ENCODE data around the gene LETM1. TPM values are rescaled to one million over a fixed set of nuclear protein-coding genes. Genes with fewer than 3 reads are reported as not detected.
A peak's percentile ranks its signal among the peaks of the same experiment; 100 is the strongest.

The LETM1 gene
- total and polyA plus RNA-seq, 2 of the 8 experiments (the other 6 are each of a cell fraction or from before 2014, with no cell fraction given) = 19.8 to 50.1 TPM

DNA sequence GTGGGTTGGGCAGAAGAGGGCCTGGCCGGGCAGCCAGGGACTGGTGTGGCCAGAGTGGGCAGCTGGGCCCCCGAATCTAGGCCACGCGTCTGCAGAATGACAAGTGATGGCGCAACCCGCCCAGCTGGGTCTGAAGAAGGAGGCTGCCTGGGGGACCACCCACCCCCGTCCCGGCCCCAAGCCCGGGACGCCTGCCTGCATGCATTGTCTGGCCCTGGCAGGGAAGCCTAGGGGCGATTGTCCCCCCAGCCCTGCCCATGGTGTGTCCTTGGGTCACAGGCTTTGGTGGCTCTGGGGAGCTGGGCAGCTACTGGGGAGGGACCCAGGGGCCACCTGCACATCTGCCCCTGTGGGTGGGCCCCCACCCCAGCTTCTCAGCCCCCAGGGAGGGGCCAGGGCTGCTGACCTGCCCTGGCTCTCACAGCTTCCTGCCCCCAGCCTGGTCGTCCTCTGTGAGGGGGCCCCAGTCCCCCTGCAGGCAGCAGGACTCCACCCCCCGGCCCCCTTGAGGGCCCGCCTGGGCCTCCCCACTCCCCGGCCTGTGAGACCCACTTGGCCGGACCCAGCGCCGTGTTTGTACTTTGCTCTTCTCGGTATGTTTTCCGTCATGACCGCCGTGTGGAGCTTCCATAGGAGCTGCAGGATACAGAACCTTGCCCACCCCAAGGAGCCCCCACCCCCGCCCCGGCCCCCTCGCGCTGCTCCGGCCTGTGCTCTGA, 57.9 kb downstream of the LETM1 start:
- Histone ChIP-seq H3K4me3 (ENCODE audit: extremely low read depth in 1 of 4, insufficient read depth in 2 of 4, low read depth in 3 of 4, low read length in 4 of 4) (no peak overlapping the region), H2BK15ac (ENCODE audit: low read length) (no peak overlapping the region), H3K27me3 (replicated peaks in 1 of 4; ENCODE audit: control insufficient read depth in 3 of 4, extremely low read depth in 1 of 4, insufficient read depth in 3 of 4, low read length in 3 of 4) (peaks cover 0 to 23% (median 18%) of the 10 kb centered on the region in 4 experiments; a peak in 5 of 7 replicates), H2BK20ac (ENCODE audit: low read length) (no peak overlapping the region), H3K4ac (replicated peaks; ENCODE audit: insufficient read length, low read depth, low read length) (no peak overlapping the region), H3K18ac (ENCODE audit: extremely low read depth, low read length) (no peak overlapping the region), H4K5ac (ENCODE audit: insufficient read length, low read depth, low read length) (no peak overlapping the region), H2BK12ac (ENCODE audit: low read depth, low read length) (no peak overlapping the region), H2AFZ (ENCODE audit: low read length) (no peak overlapping the region), H3K23ac (ENCODE audit: insufficient read length) (no peak overlapping the region), H2AK5ac (ENCODE audit: low read depth, low read length) (no peak overlapping the region), H3K79me1 (ENCODE audit: low read depth, low read length) (peaks cover 10% of the 10 kb centered on the region; the same call in 1 of the 2 replicates), H3K4me1 (replicated peaks in 1 of 4; ENCODE audit: control insufficient read depth in 3 of 4, insufficient read depth in 4 of 4, low read length in 3 of 4) (peaks cover 0 to 9% (median 4%) of the 10 kb centered on the region in 4 experiments; a peak in 6 of 7 replicates), H2BK120ac (replicated peaks; ENCODE audit: low read depth, low read length) (no peak overlapping the region), H4K20me1 (replicated peaks in 1 of 2; ENCODE audit: control insufficient read depth in 1 of 2, insufficient read depth in 2 of 2, low read length in 2 of 2) (peaks cover 9 to 13% of the 10 kb centered on the region in 2 experiments), H3K14ac (ENCODE audit: insufficient read length) (no peak overlapping the region), H3K27ac (ENCODE audit: low read depth, low read length) (no peak overlapping the region), H3K4me2 (ENCODE audit: insufficient read depth in 1 of 2, low read depth in 2 of 2, low read length in 2 of 2) (no peak overlapping the region), H3K9ac (replicated peaks in 1 of 4; ENCODE audit: extremely low read depth in 1 of 4, low read depth in 3 of 4, low read length in 3 of 4) (no peak overlapping the region), H3K23me2 (ENCODE audit: low read depth, low read length) (peaks cover 13% of the 10 kb centered on the region; the same call in 1 of the 2 replicates), H4K8ac (ENCODE audit: extremely low read depth, insufficient read depth, low read length) (no peak overlapping the region), H3K36me3 (ENCODE audit: control insufficient read depth in 2 of 4, insufficient read depth in 4 of 4, low read length in 3 of 4) (peaks cover 0 to 13% (median 5%) of the 10 kb centered on the region in 4 experiments; a peak in 3 of 8 replicates), H3K79me2 (ENCODE audit: control insufficient read depth in 1 of 2, insufficient read depth in 2 of 2, low read length in 2 of 2) (peaks cover 0 to 5% of the 10 kb centered on the region in 2 experiments; a peak in 1 of 4 replicates), H3K9me3 (ENCODE audit: insufficient read depth in 2 of 2, low read depth in 1 of 2, low read length in 1 of 2) (no peaks in the 10 kb centered on the region), H4K91ac (replicated peaks; ENCODE audit: insufficient read length, low read length) (no peak overlapping the region), H3K56ac (replicated peaks; ENCODE audit: insufficient read length, low read depth, low read length) (no peak overlapping the region), H2BK5ac (ENCODE audit: low read depth, low read length) (no peak overlapping the region)
- DNase-seq (ENCODE audit: low read depth in 1 of 2, low spot score in 2 of 2) = no peak
- WGBS, 2 experiments (ENCODE audit: extremely low coverage in 1 of 2, insufficient coverage in 1 of 2, insufficient read length in 1 of 2, insufficient replicate concordance in 2 of 2, low coverage in 1 of 2, low lambda C conversion rate in 2 of 2, missing lambda C conversion rate in 1 of 2) = 94% methylated on average over 16 of the region's 27 CpGs; no CpG with 5 or more reads in 1 of the 2 experiments
- TF ChIP-seq CEBPB (IDR thresholded peaks at IDR 0.05; ENCODE audit: low read depth, low read length) (peak; percentile 43; the same call in 1 of the 2 replicates), CHD1 (IDR thresholded peaks at IDR 0.05; ENCODE audit: low read depth, low read length) (no peak)
- CTCF ChIA-PET (ENCODE audit: partially characterized antibody) = interaction anchor here (1.0 to 71.2 kb wide), 5 partner anchors 11 to 68 kb away, joined by 3 to 2507 read pairs (median 6); no protein-coding TSS in a partner anchor
- no peak for FAIRE-seq
- POLR2A ChIA-PET (ENCODE audit: partially characterized antibody) = interaction anchor here (0.7 to 5.8 kb wide), 8 partner anchors 9 to 50 kb away, joined by 3 to 24 read pairs (median 3); no protein-coding TSS in a partner anchor
